Neural cell (in vitro differentiated cells): Measurements from ENCODE around the gene DDC. TPM values are rescaled to one million over a fixed set of nuclear protein-coding genes. Genes with fewer than 3 reads are reported as not detected.

Source experiments
- H2AFZ ChIP-seq: fragments of 200-600, 300-800 bp; sonication (generic), shearing (Covaris generic); 2 replicates; pipeline ENCODE4 v1.6.0; 2014; ENCODE audit warnings: low read depth, mild to moderate bottlenecking, antibody characterized with exemption, low read length, moderate library complexity
- H3F3A ChIP-seq: fragments of 200-600 bp; shearing (Covaris generic); 2 replicates; pipeline ENCODE4 v1.6.1; 2016; ENCODE audit warnings: mild to moderate bottlenecking, moderate library complexity, mixed read lengths, antibody characterized with exemption, low read length; ENCODE audit not compliant: insufficient read depth, poor library complexity, severe bottlenecking
- H3K27ac ChIP-seq: fragments of 200-600, 300-800 bp; sonication (generic), shearing (Covaris generic); 2 replicates; pipeline ENCODE4 v1.5.1; 2014; ENCODE audit warnings: mild to moderate bottlenecking, low read length, moderate library complexity
- H3K27me3 ChIP-seq: fragments of 300-800, 200-600 bp; sonication (generic), shearing (Covaris generic); 2 replicates; pipeline ENCODE4 v1.6.0; 2014; ENCODE audit warnings: mild to moderate bottlenecking, low read depth, low read length, moderate library complexity; ENCODE audit not compliant: insufficient read depth
- H3K36me3 ChIP-seq: fragments of 300-800, 200-600 bp; sonication (generic), shearing (Covaris generic); 2 replicates; pipeline ENCODE4 v1.5.1; 2014; ENCODE audit warnings: mild to moderate bottlenecking, antibody characterized with exemption, low read length, moderate library complexity; ENCODE audit not compliant: insufficient read depth
- H3K4me2 ChIP-seq: fragments of 300-800, 200-600 bp; sonication (generic), shearing (Covaris generic); 2 replicates; pipeline ENCODE4 v1.6.0; 2014; ENCODE audit warnings: mild to moderate bottlenecking, low read length
- H3K4me3 ChIP-seq: fragments of 300-800, 200-600 bp; sonication (generic), shearing (Covaris generic); 2 replicates; pipeline ENCODE4 v1.5.1; 2014; ENCODE audit warnings: mild to moderate bottlenecking, low read length, moderate library complexity
- H3K79me2 ChIP-seq: fragments of 200-600 bp; shearing (Covaris generic); replicated peaks from 2 replicates; pipeline ENCODE4 v1.6.0; 2014; ENCODE audit warnings: mild to moderate bottlenecking, low read length, moderate library complexity; ENCODE audit not compliant: insufficient read depth
- H3K9ac ChIP-seq: fragments of 300-800, 200-600 bp; sonication (generic), shearing (Covaris generic); 2 replicates; pipeline ENCODE4 v1.6.1; 2016; ENCODE audit warnings: mild to moderate bottlenecking, low read length, mixed read lengths
- H3K9me2 ChIP-seq: fragments of 200-600 bp; shearing (Covaris generic); 2 replicates; pipeline ENCODE4 v1.6.1; 2016; ENCODE audit warnings: mild to moderate bottlenecking, low read length, mixed read lengths; ENCODE audit not compliant: insufficient read depth
- H3K9me3 ChIP-seq: fragments of 200-600, 300-800 bp; sonication (generic), shearing (Covaris generic); 2 replicates; pipeline ENCODE4 v1.6.1; 2016; ENCODE audit warnings: mild to moderate bottlenecking, mixed run types, low read length, moderate library complexity, mixed read lengths
- H4K20me1 ChIP-seq: fragments of 200-600 bp; shearing (Covaris generic); 2 replicates; pipeline ENCODE4 v1.6.1; 2016; ENCODE audit warnings: mild to moderate bottlenecking, mixed run types; ENCODE audit not compliant: insufficient read depth
- EP300 ChIP-seq: fragments of 450-650 bp; conservative IDR thresholded peaks from 2 replicates; pipeline ENCODE4 v1.6.1; 2014; ENCODE audit warnings: antibody characterized with exemption, mild to moderate bottlenecking, moderate library complexity; ENCODE audit not compliant: poor library complexity, severe bottlenecking
- EZH2 ChIP-seq: fragments of 200-600, 300-800 bp; shearing (Covaris generic), sonication (generic); IDR thresholded peaks from 2 replicates; pipeline ENCODE4 v1.6.1; 2014; ENCODE audit warnings: antibody characterized with exemption, low read length, borderline replicate concordance, mild to moderate bottlenecking; ENCODE audit not compliant: insufficient read depth, poor library complexity, severe bottlenecking
- MXI1 ChIP-seq: fragments of 450-650 bp; conservative IDR thresholded peaks from 2 replicates; pipeline ENCODE4 v1.6.1; 2014; ENCODE audit warnings: antibody characterized with exemption, mild to moderate bottlenecking; ENCODE audit not compliant: poor library complexity, severe bottlenecking
- POLR2AphosphoS5 ChIP-seq: IDR thresholded peaks from 2 replicates; pipeline ENCODE4 v1.6.1; 2012
- RAD21 ChIP-seq: fragments of 450-650 bp; conservative IDR thresholded peaks from 2 replicates; pipeline ENCODE4 v1.6.1; 2014; ENCODE audit warnings: antibody characterized with exemption, mild to moderate bottlenecking, moderate library complexity
- SMC3 ChIP-seq: fragments of 450-650 bp; conservative IDR thresholded peaks from 2 replicates; pipeline ENCODE4 v1.6.1; 2014; ENCODE audit warnings: antibody characterized with exemption, mild to moderate bottlenecking, moderate library complexity; ENCODE audit not compliant: poor library complexity
- TAF1 ChIP-seq: IDR thresholded peaks from 2 replicates; pipeline ENCODE4 v1.6.1; 2012; ENCODE audit warnings: low read depth
- polyA plus RNA-seq: library from polyadenylated mRNA; depleted of rRNA; stranded (reverse); fragments of >200 nt; gene quantifications from 2 replicates; pipeline ENCODE4 v1.2.3, GENCODE V29; 2014
- TF ChIP-seq, protein P1 (sequence below): fragments of 450-650 bp; IDR thresholded peaks from 2 replicates; pipeline ENCODE4 v1.5.1; 2014; ENCODE audit warnings: antibody characterized with exemption, mild to moderate bottlenecking, moderate library complexity; ENCODE audit not compliant: poor library complexity, severe bottlenecking
- TF ChIP-seq, protein P2 (sequence below): IDR thresholded peaks from 2 replicates; pipeline ENCODE4 v1.6.1; 2012; ENCODE audit warnings: borderline replicate concordance

The DDC gene
- polyA plus RNA-seq, 1 donor from 2014 or later, result 42.9 TPM

DNA sequence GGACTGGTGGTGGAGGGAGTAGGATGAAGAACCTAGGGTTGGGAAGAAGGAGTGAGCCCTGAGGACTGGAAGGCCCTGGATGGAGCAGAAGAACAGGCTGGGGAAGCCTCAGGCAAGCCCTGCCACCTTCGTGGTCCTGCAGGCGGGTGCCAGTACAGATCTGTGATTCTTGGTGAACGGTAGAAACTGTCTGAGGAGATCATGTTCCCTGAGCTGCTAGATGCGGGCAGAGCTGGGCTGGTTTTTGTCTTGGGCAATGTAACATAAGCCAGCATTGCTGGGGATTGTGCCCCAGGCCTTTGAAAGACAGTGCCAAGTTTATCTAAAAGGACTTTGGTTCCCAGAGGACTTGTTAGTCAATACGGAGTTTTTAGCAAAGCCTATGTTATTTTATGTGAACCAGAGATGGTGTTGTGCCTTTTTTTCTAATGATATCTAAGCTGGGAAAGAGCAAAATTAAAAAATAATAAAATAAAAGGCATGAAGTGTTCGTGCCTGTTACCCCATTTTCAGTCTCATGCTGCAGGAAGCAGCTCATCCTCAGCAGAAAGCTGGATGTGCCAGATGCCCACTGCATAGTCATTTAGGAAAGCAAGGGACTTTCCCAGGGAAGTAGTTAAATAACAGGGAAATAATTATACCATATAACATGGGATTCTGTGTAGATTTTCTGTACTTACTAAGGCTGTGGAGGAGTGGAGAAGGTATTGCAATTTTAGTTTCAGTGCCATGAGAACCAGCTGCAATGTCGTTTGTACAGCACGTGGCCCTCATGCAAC is 90.6 kb downstream of the DDC start:
- no peak for TF ChIP-seq EZH2
- no peak for TF ChIP-seq POLR2AphosphoS5
- TF ChIP-seq RAD21, result no peak
- no peak for TF ChIP-seq SMC3
- TF ChIP-seq EP300, result no peak
- TF ChIP-seq, protein P1, sequence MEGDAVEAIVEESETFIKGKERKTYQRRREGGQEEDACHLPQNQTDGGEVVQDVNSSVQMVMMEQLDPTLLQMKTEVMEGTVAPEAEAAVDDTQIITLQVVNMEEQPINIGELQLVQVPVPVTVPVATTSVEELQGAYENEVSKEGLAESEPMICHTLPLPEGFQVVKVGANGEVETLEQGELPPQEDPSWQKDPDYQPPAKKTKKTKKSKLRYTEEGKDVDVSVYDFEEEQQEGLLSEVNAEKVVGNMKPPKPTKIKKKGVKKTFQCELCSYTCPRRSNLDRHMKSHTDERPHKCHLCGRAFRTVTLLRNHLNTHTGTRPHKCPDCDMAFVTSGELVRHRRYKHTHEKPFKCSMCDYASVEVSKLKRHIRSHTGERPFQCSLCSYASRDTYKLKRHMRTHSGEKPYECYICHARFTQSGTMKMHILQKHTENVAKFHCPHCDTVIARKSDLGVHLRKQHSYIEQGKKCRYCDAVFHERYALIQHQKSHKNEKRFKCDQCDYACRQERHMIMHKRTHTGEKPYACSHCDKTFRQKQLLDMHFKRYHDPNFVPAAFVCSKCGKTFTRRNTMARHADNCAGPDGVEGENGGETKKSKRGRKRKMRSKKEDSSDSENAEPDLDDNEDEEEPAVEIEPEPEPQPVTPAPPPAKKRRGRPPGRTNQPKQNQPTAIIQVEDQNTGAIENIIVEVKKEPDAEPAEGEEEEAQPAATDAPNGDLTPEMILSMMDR, result no peak
- Histone ChIP-seq H3K9me2 (no peaks in the 10 kb centered on the region), H3K27ac (no peak overlapping the region), H3F3A (no peaks in the 10 kb centered on the region), H3K4me2 (no peak overlapping the region), H3K36me3 (no peaks in the 10 kb centered on the region), H3K4me3 (no peak overlapping the region), H3K9ac (no peak overlapping the region), H3K9me3 (no peaks in the 10 kb centered on the region), H2AFZ (no peak overlapping the region), H4K20me1 (no peaks in the 10 kb centered on the region), H3K27me3 (no peaks in the 10 kb centered on the region), H3K79me2 (no peaks in the 10 kb centered on the region)

DNA sequence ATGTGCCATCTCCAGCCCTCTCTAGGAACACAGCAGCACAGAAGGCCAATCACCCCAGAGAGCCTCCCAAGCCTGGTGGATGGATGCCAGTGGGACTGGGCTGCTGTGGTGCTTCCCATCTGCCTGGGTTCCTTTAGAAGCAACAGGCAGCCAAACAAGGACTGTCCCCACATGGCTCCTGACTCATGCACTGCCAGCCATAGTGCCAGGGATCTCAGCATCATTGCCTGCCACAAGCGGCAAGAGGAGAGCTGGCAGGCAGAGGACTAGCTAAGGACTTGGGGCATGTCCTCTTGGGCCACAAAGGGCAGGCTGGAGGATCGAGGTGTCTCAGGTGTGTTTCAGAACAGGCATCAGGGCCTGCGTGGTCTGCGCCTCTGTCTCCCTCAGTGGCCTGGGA is 91.7 kb downstream of the DDC start:
- H3K4me2 ChIP-seq, result no peak overlapping the region
- no peak overlapping the region for H3K4me3 ChIP-seq
- no peaks in the 10 kb centered on the region for H4K20me1 ChIP-seq
- TF ChIP-seq, protein P2, sequence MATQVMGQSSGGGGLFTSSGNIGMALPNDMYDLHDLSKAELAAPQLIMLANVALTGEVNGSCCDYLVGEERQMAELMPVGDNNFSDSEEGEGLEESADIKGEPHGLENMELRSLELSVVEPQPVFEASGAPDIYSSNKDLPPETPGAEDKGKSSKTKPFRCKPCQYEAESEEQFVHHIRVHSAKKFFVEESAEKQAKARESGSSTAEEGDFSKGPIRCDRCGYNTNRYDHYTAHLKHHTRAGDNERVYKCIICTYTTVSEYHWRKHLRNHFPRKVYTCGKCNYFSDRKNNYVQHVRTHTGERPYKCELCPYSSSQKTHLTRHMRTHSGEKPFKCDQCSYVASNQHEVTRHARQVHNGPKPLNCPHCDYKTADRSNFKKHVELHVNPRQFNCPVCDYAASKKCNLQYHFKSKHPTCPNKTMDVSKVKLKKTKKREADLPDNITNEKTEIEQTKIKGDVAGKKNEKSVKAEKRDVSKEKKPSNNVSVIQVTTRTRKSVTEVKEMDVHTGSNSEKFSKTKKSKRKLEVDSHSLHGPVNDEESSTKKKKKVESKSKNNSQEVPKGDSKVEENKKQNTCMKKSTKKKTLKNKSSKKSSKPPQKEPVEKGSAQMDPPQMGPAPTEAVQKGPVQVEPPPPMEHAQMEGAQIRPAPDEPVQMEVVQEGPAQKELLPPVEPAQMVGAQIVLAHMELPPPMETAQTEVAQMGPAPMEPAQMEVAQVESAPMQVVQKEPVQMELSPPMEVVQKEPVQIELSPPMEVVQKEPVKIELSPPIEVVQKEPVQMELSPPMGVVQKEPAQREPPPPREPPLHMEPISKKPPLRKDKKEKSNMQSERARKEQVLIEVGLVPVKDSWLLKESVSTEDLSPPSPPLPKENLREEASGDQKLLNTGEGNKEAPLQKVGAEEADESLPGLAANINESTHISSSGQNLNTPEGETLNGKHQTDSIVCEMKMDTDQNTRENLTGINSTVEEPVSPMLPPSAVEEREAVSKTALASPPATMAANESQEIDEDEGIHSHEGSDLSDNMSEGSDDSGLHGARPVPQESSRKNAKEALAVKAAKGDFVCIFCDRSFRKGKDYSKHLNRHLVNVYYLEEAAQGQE, result no peak
- TF ChIP-seq, protein P1, result no peak
- TF ChIP-seq MXI1, result no peak
- no peak for TF ChIP-seq EZH2
- no peak for TF ChIP-seq RAD21
- no peak for TF ChIP-seq SMC3
- TF ChIP-seq TAF1, result no peak
- no peak for TF ChIP-seq POLR2AphosphoS5
- TF ChIP-seq EP300, result no peak
- H3K27ac ChIP-seq, result no peak overlapping the region
- no peaks in the 10 kb centered on the region for H3K79me2 ChIP-seq
- H3K9me2 ChIP-seq, result no peaks in the 10 kb centered on the region
- H2AFZ ChIP-seq, result no peak overlapping the region
- no peaks in the 10 kb centered on the region for H3K27me3 ChIP-seq
- H3K9me3 ChIP-seq, result no peaks in the 10 kb centered on the region
- H3K9ac ChIP-seq, result no peak overlapping the region
- no peaks in the 10 kb centered on the region for H3F3A ChIP-seq
- no peaks in the 10 kb centered on the region for H3K36me3 ChIP-seq
